Natural killer cell (primary cell): ENCODE results near the gene DLEC1. TPM values are rescaled to one million over a fixed set of nuclear protein-coding genes. Genes with fewer than 3 reads are reported as not detected.
A peak's percentile ranks its signal among the peaks of the same experiment; 100 is the strongest.

Source experiments
- ATAC-seq, 3 donors: fragments of 150-1000 bp in 2 of 3; fragments of 200-7000 bp in 1 of 3; cut with Tn5 transposase; 1 replicate in 1 of 3; 2 replicates in 2 of 3; pipeline ENCODE4 v1.10.0; 2021; ENCODE audit warnings: mild to moderate bottlenecking in 2 of 3, moderate library complexity in 2 of 3
- DNase-seq, 2 donors: peaks; one replicate each; pipeline versions ENCODE4 v3.0.0 to v3.0.0-alpha.2; 2013 to 2021; ENCODE audit warnings: mixed read lengths in 1 of 2
- H3K27ac ChIP-seq: one replicate; pipeline ENCODE4 v1.5.1; 2013; ENCODE audit warnings: mild to moderate bottlenecking, low read length
- H3K27me3 ChIP-seq: one replicate; pipeline ENCODE4 v1.6.1; 2013; ENCODE audit warnings: low read length; ENCODE audit not compliant: control insufficient read depth, insufficient read depth
- H3K36me3 ChIP-seq: one replicate; pipeline ENCODE4 v1.6.1; 2013; ENCODE audit warnings: low read length; ENCODE audit not compliant: control insufficient read depth, insufficient read depth
- H3K4me1 ChIP-seq: one replicate; pipeline ENCODE4 v1.6.1; 2013; ENCODE audit warnings: low read length; ENCODE audit not compliant: control insufficient read depth, insufficient read depth
- H3K4me3 ChIP-seq: one replicate; pipeline ENCODE4 v1.5.1; 2013; ENCODE audit warnings: low read length
- H3K9me3 ChIP-seq: one replicate; pipeline ENCODE4 v1.6.1; 2013; ENCODE audit warnings: low read length; ENCODE audit not compliant: control insufficient read depth, insufficient read depth
- H3K27ac Mint-ChIP-seq, 2 donors: one replicate each; pipeline ENCODE4 v1.8.0; 2022; ENCODE audit warnings: mild to moderate bottlenecking in 2 of 2, mixed read lengths in 2 of 2, moderate library complexity in 1 of 2
- H3K27me3 Mint-ChIP-seq, 2 donors: one replicate each; pipeline ENCODE4 v1.8.0; 2022; ENCODE audit warnings: low read depth in 2 of 2, mixed read lengths in 2 of 2
- H3K36me3 Mint-ChIP-seq: one replicate; pipeline ENCODE4 v1.8.0; 2022; ENCODE audit warnings: mixed read lengths
- H3K4me1 Mint-ChIP-seq, 2 donors: one replicate each; pipeline ENCODE4 v1.8.0; 2022; ENCODE audit warnings: mixed read lengths in 2 of 2
- H3K4me3 Mint-ChIP-seq: one replicate; pipeline ENCODE4 v1.8.0; 2022; ENCODE audit warnings: mild to moderate bottlenecking, moderate library complexity, mixed read lengths
- H3K9me3 Mint-ChIP-seq, 2 donors: one replicate each; pipeline ENCODE4 v1.8.0; 2022; ENCODE audit warnings: mixed read lengths in 2 of 2
- whole genome bisulfite sequencing: methylation state at CpG from one replicate; pipeline ENCODE4 v1.1.7; 2013; ENCODE audit warnings: missing lambda C conversion rate; ENCODE audit not compliant: insufficient coverage; 5-methylcytosine and 5-hydroxymethylcytosine counted together
- intact Hi-C: fragments of 100-400 bp; cut with micrococcal nuclease; formaldehyde crosslinking; loops from one replicate; pipeline ENCODE4 v1.14.2; 2022
- total RNA-seq, 4 donors: library from RNA; stranded (reverse); fragments of 120-200 nt in 1 of 4; gene quantifications; one replicate each; pipeline versions ENCODE4 v1.2.3 to v1.2.4, GENCODE V29; 2013 to 2022
- TF ChIP-seq, protein P1 (sequence below): fragments of 200-600 bp; IDR thresholded peaks from one replicate; pipeline ENCODE4 v1.8.0; 2022; ENCODE audit warnings: antibody characterized with exemption

The DLEC1 gene
- total RNA-seq, 3 donors from 2014 or later (not counting 1 experiment from before 2014, with no cell fraction given) = 6.1 to 7.5 (median 7.0) TPM

DNA sequence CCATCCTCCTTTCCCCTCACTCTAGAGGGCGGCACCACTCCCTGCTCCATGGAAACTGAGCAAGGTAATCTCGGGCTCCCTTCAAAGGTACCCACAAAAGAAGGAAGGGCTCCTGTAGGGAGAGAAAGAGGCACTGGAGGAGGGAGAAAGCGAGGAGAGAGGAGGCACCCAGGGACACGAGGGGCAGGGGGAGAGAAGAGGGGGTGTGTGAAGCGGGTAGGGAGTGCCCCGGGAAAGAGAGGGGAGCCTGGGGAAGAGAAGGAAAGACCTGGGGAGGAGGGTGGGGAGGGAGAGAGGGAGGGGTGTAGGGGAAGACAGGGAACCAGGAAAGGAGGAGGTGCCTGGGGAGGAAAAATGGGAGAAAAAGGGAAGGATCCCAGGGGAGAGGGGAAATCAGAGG lies 47.9 kb upstream of the DLEC1 start:
- no peaks in the 10 kb centered on the region for H3K9me3 Mint-ChIP-seq

GRCh38 chr3:37991823-37992222 lies 47.2 kb upstream of the DLEC1 start:
- Histone ChIP-seq H3K27ac (no peak overlapping the region), H3K9me3 (no peaks in the 10 kb centered on the region), H3K27me3 (no peaks in the 10 kb centered on the region), H3K36me3 (no peaks in the 10 kb centered on the region), H3K4me3 (no peak overlapping the region), H3K4me1 (peaks cover 19% of the 10 kb centered on the region)
- 96% methylated on average over 7 of the region's 7 CpGs for WGBS
- TF ChIP-seq, protein P1, sequence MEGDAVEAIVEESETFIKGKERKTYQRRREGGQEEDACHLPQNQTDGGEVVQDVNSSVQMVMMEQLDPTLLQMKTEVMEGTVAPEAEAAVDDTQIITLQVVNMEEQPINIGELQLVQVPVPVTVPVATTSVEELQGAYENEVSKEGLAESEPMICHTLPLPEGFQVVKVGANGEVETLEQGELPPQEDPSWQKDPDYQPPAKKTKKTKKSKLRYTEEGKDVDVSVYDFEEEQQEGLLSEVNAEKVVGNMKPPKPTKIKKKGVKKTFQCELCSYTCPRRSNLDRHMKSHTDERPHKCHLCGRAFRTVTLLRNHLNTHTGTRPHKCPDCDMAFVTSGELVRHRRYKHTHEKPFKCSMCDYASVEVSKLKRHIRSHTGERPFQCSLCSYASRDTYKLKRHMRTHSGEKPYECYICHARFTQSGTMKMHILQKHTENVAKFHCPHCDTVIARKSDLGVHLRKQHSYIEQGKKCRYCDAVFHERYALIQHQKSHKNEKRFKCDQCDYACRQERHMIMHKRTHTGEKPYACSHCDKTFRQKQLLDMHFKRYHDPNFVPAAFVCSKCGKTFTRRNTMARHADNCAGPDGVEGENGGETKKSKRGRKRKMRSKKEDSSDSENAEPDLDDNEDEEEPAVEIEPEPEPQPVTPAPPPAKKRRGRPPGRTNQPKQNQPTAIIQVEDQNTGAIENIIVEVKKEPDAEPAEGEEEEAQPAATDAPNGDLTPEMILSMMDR = no peak
- H3K27me3 Mint-ChIP-seq = no peaks in the 10 kb centered on the region
- no peak for ATAC-seq
- H3K4me1 Mint-ChIP-seq = peaks cover 34 to 37% of the 10 kb centered on the region in 2 donors
- H3K27ac Mint-ChIP-seq = no peak overlapping the region
- intact Hi-C loops = no loop called here
- no peak for DNase-seq
- H3K36me3 Mint-ChIP-seq = no peaks in the 10 kb centered on the region
- H3K9me3 Mint-ChIP-seq = no peaks in the 10 kb centered on the region
- peak overlapping the region; percentile 41 for H3K4me3 Mint-ChIP-seq

More for the DNA sequence above, 47.9 kb upstream of the DLEC1 start:
- Histone ChIP-seq H3K4me3 (no peak overlapping the region), H3K27me3 (no peaks in the 10 kb centered on the region), H3K36me3 (no peaks in the 10 kb centered on the region), H3K9me3 (no peaks in the 10 kb centered on the region), H3K27ac (no peak overlapping the region), H3K4me1 (peaks cover 18% of the 10 kb centered on the region)
- Mint-ChIP-seq H3K27me3 (no peaks in the 10 kb centered on the region), H3K4me3 (no peak overlapping the region), H3K27ac (no peak overlapping the region), H3K36me3 (no peaks in the 10 kb centered on the region), H3K4me1 (peaks cover 28 to 31% of the 10 kb centered on the region in 2 donors)
- ATAC-seq = no peak
- no peak for DNase-seq
- TF ChIP-seq, protein P1 = no peak
- 73% methylated on average over 6 of the region's 6 CpGs for WGBS
- intact Hi-C loops = no loop called here

DNA sequence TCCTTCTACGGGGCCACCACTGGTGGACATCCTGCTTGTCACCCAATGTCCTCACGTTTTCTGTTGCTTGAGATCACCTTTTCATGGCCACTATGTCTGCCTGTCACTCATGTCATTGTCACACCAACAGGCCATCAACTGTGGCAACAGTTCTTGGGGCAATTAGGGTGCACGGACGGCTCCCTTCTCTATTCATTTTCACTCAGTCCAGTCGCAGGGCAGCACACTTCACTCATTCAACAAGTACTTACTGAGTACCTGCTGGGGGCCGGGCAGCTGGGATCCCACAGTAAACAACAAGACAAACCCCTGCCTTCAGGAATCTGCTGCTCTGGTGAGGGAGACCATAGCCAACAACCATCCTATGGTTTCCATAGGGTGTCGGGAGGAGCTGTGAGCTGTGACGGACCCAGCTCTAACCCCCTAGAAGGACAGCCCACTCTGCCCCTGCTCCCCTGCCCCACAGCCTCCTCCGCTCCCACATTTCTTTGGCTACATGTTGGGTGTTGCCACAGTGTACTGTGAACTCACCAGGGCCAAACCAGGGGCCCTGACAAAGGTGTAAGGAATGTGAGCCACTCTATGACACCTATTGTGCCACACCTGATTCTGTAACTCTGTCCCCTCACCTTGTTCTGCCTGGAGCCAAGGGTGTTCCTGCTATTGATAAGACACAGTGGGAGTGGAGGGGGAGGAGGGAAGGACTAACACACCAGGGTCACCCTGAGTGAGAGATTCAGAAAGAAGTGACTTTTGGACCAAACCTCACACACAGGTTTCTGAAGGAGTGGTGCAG lies 46.5 kb upstream of the DLEC1 start:
- Mint-ChIP-seq H3K4me3 (peak overlapping the region; percentile 41), H3K27ac (peak overlapping the region in 1 of 2 donors; percentile 96), H3K36me3 (no peaks in the 10 kb centered on the region), H3K27me3 (no peaks in the 10 kb centered on the region), H3K9me3 (no peaks in the 10 kb centered on the region), H3K4me1 (peaks cover 38 to 41% of the 10 kb centered on the region in 2 donors)
- ATAC-seq = no peak
- intact Hi-C loops = no loop called here
- Histone ChIP-seq H3K27me3 (no peaks in the 10 kb centered on the region), H3K4me1 (peaks cover 25% of the 10 kb centered on the region), H3K36me3 (no peaks in the 10 kb centered on the region), H3K27ac (no peak overlapping the region), H3K4me3 (no peak overlapping the region), H3K9me3 (no peaks in the 10 kb centered on the region)
- WGBS = 90% methylated on average over 9 of the region's 9 CpGs
- TF ChIP-seq, protein P1 = no peak
- DNase-seq = no peak
